GM21367 (cell line): ENCODE data around the gene NPFFR2.
A peak's percentile ranks its signal among the peaks of the same experiment; 100 is the strongest.
"Not testable (repeated sequence)": the region's sequence is repeated elsewhere in the genome, so short reads cannot be mapped to it uniquely, and the experiment has no call there.

Experiments used
- ATAC-seq: cut with Tn5 transposase; IDR thresholded peaks from one replicate; pipeline ENCODE4 v1.9.1; 2021; ENCODE audit not compliant: unreplicated experiment

NPFFR2 gene

GRCh38 chr4:72111863-72112262 is 80.1 kb downstream of the NPFFR2 start:
- no peak for ATAC-seq

GRCh38 chr4:72112514-72113156 is 80.8 kb downstream of the NPFFR2 start:
- peak; percentile 92 for ATAC-seq

- ATAC-seq = peak; percentile 86
These were observed 86.2 kb downstream of the NPFFR2 start for GRCh38 chr4:72118017-72118416.

GRCh38 chr4:72119946-72120345 is 88.1 kb downstream of the NPFFR2 start:
- no peak for ATAC-seq

GRCh38 chr4:72128741-72129140 is 96.9 kb downstream of the NPFFR2 start:
- ATAC-seq = no peak

- ATAC-seq = no peak
These were observed 104.6 kb downstream of the NPFFR2 start for GRCh38 chr4:72136429-72136828.

GRCh38 chr4:72139997-72140396 is 108.2 kb downstream of the NPFFR2 start:
- not testable (repeated sequence) for ATAC-seq

GRCh38 chr4:72144241-72144640 is 112.4 kb downstream of the NPFFR2 start:
- ATAC-seq = no peak

- no peak for ATAC-seq
These were observed 120.9 kb downstream of the NPFFR2 start for GRCh38 chr4:72152731-72153130.

GRCh38 chr4:72153634-72154033 is 121.8 kb downstream of the NPFFR2 start:
- ATAC-seq = not testable (repeated sequence)

- ATAC-seq = not testable (repeated sequence)
These were observed 137.5 kb downstream of the NPFFR2 start for GRCh38 chr4:72169285-72169684.

- ATAC-seq = no peak
These were observed 138.1 kb downstream of the NPFFR2 start for GRCh38 chr4:72169861-72170260.

GRCh38 chr4:72171761-72172160 is 140.0 kb downstream of the NPFFR2 start:
- no peak for ATAC-seq

GRCh38 chr4:72179342-72179741 is 147.5 kb downstream of the NPFFR2 start:
- no peak for ATAC-seq

- peak; percentile 67 for ATAC-seq
These were observed 154.9 kb downstream of the NPFFR2 start for GRCh38 chr4:72186714-72187113.

- ATAC-seq = no peak
These were observed 162.2 kb downstream of the NPFFR2 start for GRCh38 chr4:72194046-72194445.

GRCh38 chr4:72194453-72194852 is 162.7 kb downstream of the NPFFR2 start:
- no peak for ATAC-seq
